ENCODE results near the gene GNAI3.

The GNAI3 gene

DNA sequence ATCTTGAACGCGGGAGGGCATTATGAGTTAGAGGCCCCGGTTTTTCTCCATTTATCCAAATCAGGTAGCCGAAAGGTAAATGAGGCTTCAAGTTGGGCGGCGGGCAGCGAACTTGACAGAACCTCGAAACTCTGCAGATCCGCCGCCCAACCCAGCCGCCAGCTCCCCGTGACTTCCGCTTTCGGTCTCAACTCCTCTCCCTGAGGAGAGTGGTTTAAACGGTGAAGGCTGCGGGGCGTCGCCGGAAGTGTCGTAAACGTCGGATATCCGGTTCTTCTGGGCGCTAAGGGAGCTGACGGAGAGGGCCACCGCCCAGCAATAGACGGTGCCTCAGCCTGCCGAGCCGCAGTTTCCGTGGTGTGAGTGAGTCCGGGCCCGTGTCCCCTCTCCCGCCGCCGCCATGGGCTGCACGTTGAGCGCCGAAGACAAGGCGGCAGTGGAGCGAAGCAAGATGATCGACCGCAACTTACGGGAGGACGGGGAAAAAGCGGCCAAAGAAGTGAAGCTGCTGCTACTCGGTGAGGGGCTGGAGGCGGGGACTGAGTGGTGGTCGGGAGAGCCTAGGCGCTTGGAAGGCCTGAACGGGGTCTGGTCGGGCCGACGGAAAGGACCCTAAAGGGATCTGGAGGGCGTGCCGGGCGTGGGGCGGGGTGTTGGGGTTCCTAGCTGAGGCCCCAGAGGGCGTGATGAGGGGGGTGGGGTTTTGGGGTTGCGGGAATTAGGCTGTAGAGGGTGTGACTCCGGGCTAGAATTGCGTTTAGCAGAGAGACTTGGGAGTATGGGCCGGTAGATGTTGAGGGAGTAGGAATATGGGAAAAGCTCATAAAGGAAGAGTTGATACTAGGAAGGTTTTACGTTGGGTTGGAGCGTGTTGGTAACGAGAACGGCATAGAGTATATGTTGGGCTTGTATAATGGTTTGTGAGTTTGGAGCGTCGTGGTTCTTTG, at the start of gene GNAI3:
Gene GNAI3 (plus strand): TSS at position 295 of the 947 bp plus-strand sequence. CDS start 106 bp downstream, at position 401.
- H3K4me3 ChIP-seq (ENCODE audit: low read depth, low read length): peak within 1 kb of the TSS; percentile 100
- TF ChIP-seq, protein P1, sequence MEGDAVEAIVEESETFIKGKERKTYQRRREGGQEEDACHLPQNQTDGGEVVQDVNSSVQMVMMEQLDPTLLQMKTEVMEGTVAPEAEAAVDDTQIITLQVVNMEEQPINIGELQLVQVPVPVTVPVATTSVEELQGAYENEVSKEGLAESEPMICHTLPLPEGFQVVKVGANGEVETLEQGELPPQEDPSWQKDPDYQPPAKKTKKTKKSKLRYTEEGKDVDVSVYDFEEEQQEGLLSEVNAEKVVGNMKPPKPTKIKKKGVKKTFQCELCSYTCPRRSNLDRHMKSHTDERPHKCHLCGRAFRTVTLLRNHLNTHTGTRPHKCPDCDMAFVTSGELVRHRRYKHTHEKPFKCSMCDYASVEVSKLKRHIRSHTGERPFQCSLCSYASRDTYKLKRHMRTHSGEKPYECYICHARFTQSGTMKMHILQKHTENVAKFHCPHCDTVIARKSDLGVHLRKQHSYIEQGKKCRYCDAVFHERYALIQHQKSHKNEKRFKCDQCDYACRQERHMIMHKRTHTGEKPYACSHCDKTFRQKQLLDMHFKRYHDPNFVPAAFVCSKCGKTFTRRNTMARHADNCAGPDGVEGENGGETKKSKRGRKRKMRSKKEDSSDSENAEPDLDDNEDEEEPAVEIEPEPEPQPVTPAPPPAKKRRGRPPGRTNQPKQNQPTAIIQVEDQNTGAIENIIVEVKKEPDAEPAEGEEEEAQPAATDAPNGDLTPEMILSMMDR (IDR thresholded peaks at IDR 0.05; ENCODE audit: borderline replicate concordance, insufficient read depth, low read depth, low read length): no peak

DNA sequence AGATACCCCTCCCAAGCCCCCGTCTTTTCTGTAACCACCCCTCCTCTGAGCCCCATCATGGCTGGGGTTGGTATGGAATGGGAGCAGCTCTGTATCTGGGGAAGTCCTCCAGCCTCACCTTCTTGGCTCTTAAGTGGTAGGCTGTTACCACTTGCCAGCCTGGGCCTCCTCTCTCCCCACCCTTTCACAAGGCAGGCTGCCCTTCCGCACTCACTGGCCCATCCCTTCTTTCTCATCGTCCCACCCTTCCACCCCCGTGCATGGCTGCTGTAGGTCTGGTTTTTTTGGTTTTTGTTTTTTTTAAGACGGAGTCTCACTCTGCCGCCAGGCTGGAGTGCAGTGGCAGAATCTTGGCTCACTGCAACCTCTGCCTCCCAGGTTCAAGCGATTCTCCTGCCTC, 49.3 kb upstream of the GNAI3 start:
- TF ChIP-seq, protein P1 (IDR thresholded peaks at IDR 0.05; ENCODE audit: borderline replicate concordance, insufficient read depth, low read depth, low read length): no peak
- no peak overlapping the region for H3K4me3 ChIP-seq (ENCODE audit: low read depth, low read length)

DNA sequence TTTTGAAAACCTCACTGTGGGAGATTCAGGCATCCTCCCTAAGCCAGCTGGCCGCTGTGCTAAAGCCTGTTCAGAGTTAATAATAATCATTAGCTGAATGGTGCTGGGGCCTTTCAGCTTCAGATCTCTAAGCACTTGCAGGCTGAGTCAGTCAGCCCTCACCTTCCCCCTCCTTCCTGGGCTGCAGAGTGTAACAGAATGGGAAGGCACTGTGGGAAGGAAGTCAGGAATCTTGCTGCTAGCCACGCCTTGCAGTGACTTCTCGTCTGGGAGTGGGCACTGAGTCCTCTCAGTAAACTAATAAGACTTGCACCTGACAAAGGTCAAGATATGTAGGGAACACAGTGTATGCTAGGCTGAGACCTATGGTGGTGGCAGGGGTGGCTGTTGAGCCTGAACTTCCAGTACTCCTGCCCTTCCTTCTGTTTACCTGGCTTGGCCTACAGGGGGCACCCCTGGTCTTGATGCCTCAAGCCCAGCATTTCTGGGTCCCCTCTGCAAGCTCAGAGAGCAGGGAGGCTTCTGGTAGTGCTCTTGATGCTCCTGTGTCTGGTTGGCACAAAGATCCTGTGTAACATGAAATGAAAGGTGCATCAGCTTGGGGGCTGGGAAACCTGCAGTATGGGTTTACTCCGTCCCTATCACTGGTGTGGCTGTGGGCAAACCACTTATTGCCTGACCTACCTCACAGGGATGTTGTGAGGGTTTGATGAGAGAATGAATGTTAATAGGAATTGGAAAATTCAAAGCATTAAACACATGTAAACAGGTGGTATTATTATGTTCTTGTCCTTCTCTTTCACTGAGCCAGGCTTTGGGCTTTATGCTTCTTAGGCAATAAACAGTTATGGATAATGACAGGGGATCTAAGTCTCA, 48.5 kb upstream of the GNAI3 start:
- H3K4me3 ChIP-seq (ENCODE audit: low read depth, low read length): no peak overlapping the region
- TF ChIP-seq, protein P1 (IDR thresholded peaks at IDR 0.05; ENCODE audit: borderline replicate concordance, insufficient read depth, low read depth, low read length): peak; percentile 61

DNA sequence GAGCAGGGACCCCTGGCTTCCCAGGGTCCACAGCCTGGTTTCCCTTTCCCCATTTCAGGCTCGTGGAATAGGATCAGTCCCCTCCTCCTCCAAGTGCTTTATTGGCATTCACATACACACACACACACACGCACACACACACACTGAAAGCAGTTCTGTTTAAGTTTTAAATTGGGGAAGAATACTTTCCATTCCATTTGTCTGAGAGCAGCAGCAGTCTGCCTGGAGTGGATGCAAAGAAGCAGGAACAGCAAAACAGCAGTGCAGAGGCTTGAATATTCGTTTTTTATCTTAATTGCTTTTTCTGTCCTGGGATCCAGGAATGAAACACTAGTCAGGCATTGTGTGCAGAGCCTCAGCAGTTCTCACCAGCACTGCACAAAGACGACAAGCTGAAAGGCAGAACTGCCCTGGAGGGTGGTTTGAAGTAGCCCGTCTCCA, 47.5 kb upstream of the GNAI3 start:
- TF ChIP-seq, protein P1 (IDR thresholded peaks at IDR 0.05; ENCODE audit: borderline replicate concordance, insufficient read depth, low read depth, low read length): no peak
- H3K4me3 ChIP-seq (ENCODE audit: low read depth, low read length): no peak overlapping the region

DNA sequence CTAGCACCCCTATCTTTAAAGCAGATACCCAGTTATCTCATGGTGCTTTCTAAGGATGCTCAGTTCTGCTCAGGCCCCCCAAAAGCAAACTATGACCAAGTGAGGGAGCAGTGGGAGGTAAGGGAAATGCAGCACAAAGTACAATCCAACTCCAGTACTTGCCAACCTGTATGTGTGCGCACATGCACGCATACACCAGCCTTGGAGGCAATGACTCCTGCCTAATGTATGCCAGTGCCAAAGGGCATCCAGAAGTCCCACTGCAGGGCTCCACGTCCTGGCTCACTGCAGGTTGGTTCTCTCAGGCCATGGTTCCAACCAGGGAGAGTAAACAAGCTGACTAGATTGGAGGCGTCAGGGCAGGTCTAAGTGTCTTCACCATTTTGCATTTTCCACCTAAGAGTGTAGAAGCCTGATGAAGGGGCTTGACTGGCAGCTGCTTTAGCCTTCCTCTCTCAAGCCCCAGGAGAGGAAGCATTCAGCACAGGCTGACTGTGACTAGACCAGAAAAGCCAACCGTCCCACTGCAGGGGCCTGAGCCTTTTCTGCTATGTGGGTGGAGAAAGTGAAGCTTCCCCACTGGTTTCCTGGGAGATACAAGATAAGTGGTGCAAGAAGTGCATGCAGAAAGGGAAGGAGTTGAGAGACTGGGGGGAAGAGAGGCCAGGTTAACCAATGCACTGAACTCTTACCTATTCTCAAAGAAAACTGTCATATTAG, 46.6 kb upstream of the GNAI3 start:
- no peak overlapping the region for H3K4me3 ChIP-seq (ENCODE audit: low read depth, low read length)
- TF ChIP-seq, protein P1 (IDR thresholded peaks at IDR 0.05; ENCODE audit: borderline replicate concordance, insufficient read depth, low read depth, low read length): no peak

DNA sequence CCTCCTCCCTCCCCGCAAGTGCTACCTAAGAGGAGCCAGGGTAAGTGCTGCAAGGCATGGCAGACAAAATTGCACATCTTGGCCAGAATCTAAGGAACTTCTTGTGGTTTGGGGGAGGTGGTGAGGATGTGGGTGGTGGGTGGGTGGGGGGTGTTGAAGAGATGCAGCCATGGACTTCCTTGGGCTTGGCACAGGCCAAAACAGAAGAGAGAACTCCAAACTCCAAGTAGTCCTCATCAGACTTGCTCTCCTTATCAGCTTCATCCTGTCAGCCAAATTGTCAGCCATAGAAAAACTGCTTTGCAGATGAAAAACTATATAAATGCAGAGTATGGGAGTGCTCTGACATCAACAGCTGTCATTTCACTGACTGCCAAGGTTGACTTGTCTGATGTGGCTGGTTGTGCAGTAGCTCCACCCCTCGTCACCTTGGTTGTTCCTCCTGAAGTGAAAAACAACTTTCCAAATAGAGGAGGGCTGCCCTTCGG, 46.0 kb upstream of the GNAI3 start:
- no peak overlapping the region for H3K4me3 ChIP-seq (ENCODE audit: low read depth, low read length)
- TF ChIP-seq, protein P1 (IDR thresholded peaks at IDR 0.05; ENCODE audit: borderline replicate concordance, insufficient read depth, low read depth, low read length): no peak

Data from GM12875 (cell line).